Karpas-422 (cell line): ENCODE results near the gene ARID3B. TPM values are rescaled to one million over a fixed set of nuclear protein-coding genes. Genes with fewer than 3 reads are reported as not detected.

Source experiments
- DNase-seq: peaks from one replicate; pipeline ENCODE4 v3.0.0-alpha.2; 2015
- H2AFZ ChIP-seq: fragments of 200-600 bp; sonication (generic); 2 replicates; pipeline ENCODE4 v1.6.1; 2014; ENCODE audit warnings: antibody characterized with exemption, low read length, mixed read lengths
- H3K27ac ChIP-seq: fragments of 200-600 bp; sonication (generic); 2 replicates; pipeline ENCODE4 v1.5.1; 2014; ENCODE audit warnings: mild to moderate bottlenecking, low read length, moderate library complexity
- H3K27me3 ChIP-seq: fragments of 200-600 bp; sonication (generic); 2 replicates; pipeline ENCODE4 v1.6.1; 2014; ENCODE audit warnings: low read length, mixed read lengths
- H3K36me3 ChIP-seq: fragments of 200-600 bp; sonication (generic); 2 replicates; pipeline ENCODE4 v1.6.1; 2014; ENCODE audit warnings: low read length, mixed read lengths; ENCODE audit not compliant: insufficient read depth
- H3K4me1 ChIP-seq: fragments of 200-600 bp; sonication (generic); 2 replicates; pipeline ENCODE4 v1.6.1; 2014; ENCODE audit warnings: mild to moderate bottlenecking, low read length, mixed read lengths
- H3K4me2 ChIP-seq: fragments of 200-600 bp; sonication (generic); 2 replicates; pipeline ENCODE4 v1.6.1; 2014; ENCODE audit warnings: low read length, low read depth, mild to moderate bottlenecking; ENCODE audit not compliant: poor library complexity, severe bottlenecking
- H3K4me3 ChIP-seq: fragments of 200-600 bp; sonication (generic); 2 replicates; pipeline ENCODE4 v1.5.1; 2014; ENCODE audit warnings: mild to moderate bottlenecking, antibody characterized with exemption, low read length, mixed read lengths
- H3K79me2 ChIP-seq: fragments of 200-600 bp; sonication (generic); 2 replicates; pipeline ENCODE4 v1.6.1; 2014; ENCODE audit warnings: mild to moderate bottlenecking, low read length, mixed read lengths
- H3K9ac ChIP-seq: fragments of 200-600 bp; sonication (generic); 2 replicates; pipeline ENCODE4 v1.6.0; 2014; ENCODE audit warnings: low read length
- H3K9me2 ChIP-seq: fragments of 200-600 bp; sonication (generic), shearing (Covaris generic); replicated peaks from 2 replicates; pipeline ENCODE4 v1.6.0; 2014; ENCODE audit warnings: mild to moderate bottlenecking, low read length, moderate library complexity; ENCODE audit not compliant: insufficient read depth
- H3K9me3 ChIP-seq: fragments of 300-700, 200-600 bp; sonication (generic); 2 replicates; pipeline ENCODE4 v1.6.1; 2014; ENCODE audit warnings: low read length, mixed read lengths
- H4K20me1 ChIP-seq: fragments of 200-600 bp; sonication (generic); 2 replicates; pipeline ENCODE4 v1.6.1; 2014; ENCODE audit warnings: mild to moderate bottlenecking, antibody characterized with exemption, low read length, low read depth; ENCODE audit not compliant: insufficient read depth
- total RNA-seq: library from RNA; depleted of rRNA; stranded (reverse); fragments of >200 nt; shearing (Covaris generic); gene quantifications from 2 replicates; pipeline ENCODE4 v1.2.3, GENCODE V29; 2014; ENCODE audit warnings: low replicate concordance

Gene ARID3B
- total RNA-seq, 1 experiment from 2014 or later = 9.6 TPM

DNA sequence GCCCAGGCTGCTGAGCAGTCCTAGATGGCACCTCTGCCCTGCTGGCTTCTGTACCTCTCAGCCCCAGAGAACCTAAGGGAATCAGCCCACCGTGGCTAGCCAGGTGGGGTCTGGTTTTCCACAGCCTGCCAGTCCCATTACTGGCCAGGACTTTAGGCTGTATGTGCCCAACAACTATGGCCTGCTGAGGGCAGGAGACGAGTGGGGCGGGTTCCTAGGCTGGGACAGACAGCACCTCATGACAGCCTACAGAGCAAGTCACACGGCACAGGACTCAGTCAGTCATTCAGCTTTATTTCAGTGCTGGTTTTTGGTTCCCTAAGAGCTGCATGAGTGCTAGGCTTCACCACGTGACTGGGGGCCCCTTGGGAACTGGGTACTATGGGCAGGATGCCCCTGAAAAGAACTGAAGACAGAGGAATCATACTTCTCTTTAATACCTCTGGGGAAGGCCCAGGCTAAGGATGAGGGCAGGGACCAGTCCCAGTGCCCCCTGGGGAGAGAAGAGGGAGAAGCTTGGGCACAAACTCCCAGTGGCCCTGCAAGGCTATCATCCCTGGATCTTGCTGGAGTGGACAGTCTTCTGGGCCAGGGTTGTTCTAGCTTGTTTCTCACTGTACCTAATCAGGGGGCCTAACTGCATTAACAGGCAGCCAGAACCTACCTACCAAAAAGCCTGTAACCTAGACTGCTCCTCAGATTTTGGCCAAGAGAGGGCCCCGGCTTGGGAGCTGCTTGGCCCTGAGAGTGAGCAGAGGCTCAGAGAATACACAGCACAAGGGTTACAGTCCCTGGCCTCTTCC, 89.5 kb downstream of the ARID3B start:
- Histone ChIP-seq H3K79me2 (no peaks in the 10 kb centered on the region; the same call in 1 of the 2 replicates), H3K36me3 (peaks cover 30% of the 10 kb centered on the region; the same call in 1 of the 2 replicates), H3K27ac (peak overlapping the region; percentile 61), H3K4me2 (no peak overlapping the region), H3K4me1 (peaks cover 36% of the 10 kb centered on the region), H3K27me3 (no peaks in the 10 kb centered on the region), H3K9me2 (no peaks in the 10 kb centered on the region), H4K20me1 (peaks cover 19% of the 10 kb centered on the region; the same call in 1 of the 2 replicates), H3K9ac (peak overlapping the region; percentile 35), H3K4me3 (no peak overlapping the region), H3K9me3 (no peaks in the 10 kb centered on the region), H2AFZ (no peak overlapping the region)
- peak; percentile 83 for DNase-seq

GRCh38 chr15:74631087-74631385, 90.0 kb downstream of the ARID3B start:
- no peak overlapping the region for H2AFZ ChIP-seq
- H3K9me3 ChIP-seq = no peaks in the 10 kb centered on the region
- peaks cover 33% of the 10 kb centered on the region; the same call in 1 of the 2 replicates for H3K36me3 ChIP-seq
- H3K4me3 ChIP-seq = no peak overlapping the region
- peak overlapping the region; percentile 61 for H3K27ac ChIP-seq
- H3K27me3 ChIP-seq = no peaks in the 10 kb centered on the region
- H3K4me2 ChIP-seq = no peak overlapping the region
- DNase-seq = no peak
- peak overlapping the region; percentile 20; the same call in 1 of the 2 replicates for H3K9ac ChIP-seq
- H3K9me2 ChIP-seq = no peaks in the 10 kb centered on the region
- H4K20me1 ChIP-seq = peaks cover 16% of the 10 kb centered on the region; the same call in 1 of the 2 replicates
- no peaks in the 10 kb centered on the region; the same call in 1 of the 2 replicates for H3K79me2 ChIP-seq
- peaks cover 34% of the 10 kb centered on the region for H3K4me1 ChIP-seq

DNA sequence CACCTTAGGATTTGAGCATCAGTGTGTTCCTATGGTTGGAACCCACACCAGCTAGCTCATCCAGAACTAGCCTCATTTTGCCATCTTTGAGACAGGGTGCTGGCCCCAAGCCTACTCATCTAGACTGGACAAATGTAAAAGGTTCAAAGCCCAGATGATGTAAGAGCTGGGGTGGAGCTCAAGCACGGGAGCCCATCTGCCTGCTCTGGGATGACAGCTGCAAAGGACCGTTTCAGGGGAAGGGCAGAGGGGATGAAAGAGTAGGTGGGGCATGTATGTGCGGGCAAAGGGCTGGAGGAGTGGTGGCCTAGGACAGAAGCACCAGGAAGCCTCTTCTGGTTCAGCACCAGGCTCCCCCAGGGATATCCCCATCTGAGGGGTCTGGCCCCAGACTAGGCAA, 90.4 kb downstream of the ARID3B start:
- DNase-seq = no peak
- H2AFZ ChIP-seq = no peak overlapping the region
- peaks cover 12% of the 10 kb centered on the region; the same call in 1 of the 2 replicates for H4K20me1 ChIP-seq
- no peaks in the 10 kb centered on the region for H3K27me3 ChIP-seq
- H3K9me2 ChIP-seq = no peaks in the 10 kb centered on the region
- H3K27ac ChIP-seq = peak overlapping the region; percentile 61; the same call in 1 of the 2 replicates
- no peak overlapping the region for H3K4me3 ChIP-seq
- no peaks in the 10 kb centered on the region; the same call in 1 of the 2 replicates for H3K79me2 ChIP-seq
- H3K36me3 ChIP-seq = peaks cover 29% of the 10 kb centered on the region; the same call in 1 of the 2 replicates
- peak overlapping the region; percentile 20; the same call in 1 of the 2 replicates for H3K9ac ChIP-seq
- H3K4me2 ChIP-seq = no peak overlapping the region
- H3K4me1 ChIP-seq = peaks cover 31% of the 10 kb centered on the region
- H3K9me3 ChIP-seq = no peaks in the 10 kb centered on the region

- peaks cover 24% of the 10 kb centered on the region for H3K4me1 ChIP-seq
- no peaks in the 10 kb centered on the region for H3K9me3 ChIP-seq
- no peak overlapping the region for H3K27ac ChIP-seq
- H3K4me2 ChIP-seq = no peak overlapping the region
- no peak overlapping the region for H3K9ac ChIP-seq
- no peak overlapping the region for H2AFZ ChIP-seq
- peak; percentile 83 for DNase-seq
- H3K4me3 ChIP-seq = no peak overlapping the region
- H4K20me1 ChIP-seq = peaks cover 10% of the 10 kb centered on the region; the same call in 1 of the 2 replicates
- no peaks in the 10 kb centered on the region for H3K9me2 ChIP-seq
- H3K79me2 ChIP-seq = no peaks in the 10 kb centered on the region; the same call in 1 of the 2 replicates
- H3K27me3 ChIP-seq = no peaks in the 10 kb centered on the region
- H3K36me3 ChIP-seq = peaks cover 27% of the 10 kb centered on the region; the same call in 1 of the 2 replicates
Observed at GRCh38 chr15:74631935-74632560, 91.0 kb downstream of the ARID3B start.

DNA sequence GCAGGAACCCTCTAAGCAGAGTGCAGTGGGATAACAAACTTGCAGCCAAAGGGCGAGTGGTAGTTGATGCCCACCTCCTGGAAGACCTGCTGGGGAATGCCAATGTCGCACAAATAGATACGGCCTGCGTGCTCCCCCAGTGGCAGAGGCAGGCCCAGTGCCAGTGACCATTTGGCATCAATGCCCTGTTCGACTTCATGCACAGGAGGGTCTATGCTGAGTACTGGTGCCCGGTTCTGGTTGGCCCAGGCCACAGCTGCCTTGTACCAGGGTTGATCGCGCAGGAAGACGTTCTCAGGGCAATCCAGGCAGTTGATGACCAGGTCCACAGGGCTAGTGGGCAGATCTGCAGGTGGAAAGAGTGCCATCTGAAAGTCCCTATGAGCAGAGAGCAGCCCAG, 91.6 kb downstream of the ARID3B start:
- no peak overlapping the region for H3K4me3 ChIP-seq
- no peaks in the 10 kb centered on the region for H3K27me3 ChIP-seq
- H2AFZ ChIP-seq = no peak overlapping the region
- H3K27ac ChIP-seq = no peak overlapping the region
- H3K4me2 ChIP-seq = no peak overlapping the region
- H3K9me2 ChIP-seq = no peaks in the 10 kb centered on the region
- H3K79me2 ChIP-seq = no peaks in the 10 kb centered on the region; the same call in 1 of the 2 replicates
- peaks cover 5% of the 10 kb centered on the region; the same call in 1 of the 2 replicates for H4K20me1 ChIP-seq
- H3K9me3 ChIP-seq = no peaks in the 10 kb centered on the region
- H3K4me1 ChIP-seq = peaks cover 19% of the 10 kb centered on the region
- no peak for DNase-seq
- peaks cover 27% of the 10 kb centered on the region; the same call in 1 of the 2 replicates for H3K36me3 ChIP-seq
- no peak overlapping the region for H3K9ac ChIP-seq

DNA sequence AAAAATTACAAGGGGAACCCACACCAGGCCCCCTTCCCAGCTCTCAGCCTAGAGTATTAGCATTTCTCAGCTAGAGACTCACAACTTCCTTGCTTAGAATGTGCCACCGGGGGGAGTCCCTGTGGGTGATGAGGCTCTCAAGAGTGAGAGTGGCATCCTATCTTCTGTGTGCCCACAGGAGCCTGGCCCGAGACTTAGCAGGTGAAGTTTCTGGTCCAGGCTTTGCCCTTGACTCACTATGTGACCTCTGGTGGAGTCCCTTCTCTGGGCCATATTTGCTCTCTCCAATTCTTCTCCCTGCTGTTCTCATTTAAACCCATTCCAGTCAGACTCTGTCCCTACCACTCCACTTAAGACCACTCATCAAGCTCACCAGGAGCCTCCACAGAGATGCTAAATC, 92.8 kb downstream of the ARID3B start:
- Histone ChIP-seq H2AFZ (no peak overlapping the region), H3K9ac (no peak overlapping the region), H3K36me3 (peaks cover 26% of the 10 kb centered on the region; the same call in 1 of the 2 replicates), H3K4me2 (no peak overlapping the region), H3K27ac (no peak overlapping the region), H3K79me2 (no peaks in the 10 kb centered on the region), H3K4me3 (no peak overlapping the region), H3K4me1 (peaks cover 18% of the 10 kb centered on the region), H3K9me3 (no peaks in the 10 kb centered on the region), H3K9me2 (no peaks in the 10 kb centered on the region), H3K27me3 (no peaks in the 10 kb centered on the region), H4K20me1 (peaks cover 3% of the 10 kb centered on the region; the same call in 1 of the 2 replicates)
- DNase-seq = no peak

DNA sequence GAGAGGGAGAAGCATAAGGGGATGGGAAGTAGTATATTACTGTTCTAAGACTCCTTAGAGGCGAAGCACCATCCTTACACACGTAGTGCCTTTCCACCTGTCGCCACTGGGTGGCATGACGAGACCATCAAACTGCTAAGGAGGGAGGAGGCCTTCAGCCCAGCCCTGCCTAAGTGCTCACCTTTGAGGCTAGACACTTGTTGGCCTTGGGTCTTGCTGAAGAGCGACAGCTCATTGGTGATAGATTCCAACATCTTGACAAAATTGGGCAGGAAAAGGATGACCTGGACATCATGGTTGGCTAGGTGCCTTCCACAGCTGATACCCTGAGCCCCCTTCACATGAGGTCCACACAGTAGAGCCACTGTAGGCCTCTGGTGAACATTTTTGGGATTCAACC, 94.2 kb downstream of the ARID3B start:
- Histone ChIP-seq H3K9me3 (no peaks in the 10 kb centered on the region), H2AFZ (no peak overlapping the region), H3K4me1 (peaks cover 5% of the 10 kb centered on the region), H3K79me2 (peaks cover 4% of the 10 kb centered on the region; the same call in 1 of the 2 replicates), H3K27me3 (no peaks in the 10 kb centered on the region), H3K4me2 (no peak overlapping the region), H3K27ac (no peak overlapping the region), H3K36me3 (peaks cover 20% of the 10 kb centered on the region; the same call in 1 of the 2 replicates), H3K4me3 (no peak overlapping the region), H3K9me2 (no peaks in the 10 kb centered on the region), H4K20me1 (peaks cover under 1% of the 10 kb centered on the region; the same call in 1 of the 2 replicates), H3K9ac (no peak overlapping the region)
- DNase-seq = peak; percentile 93

DNA sequence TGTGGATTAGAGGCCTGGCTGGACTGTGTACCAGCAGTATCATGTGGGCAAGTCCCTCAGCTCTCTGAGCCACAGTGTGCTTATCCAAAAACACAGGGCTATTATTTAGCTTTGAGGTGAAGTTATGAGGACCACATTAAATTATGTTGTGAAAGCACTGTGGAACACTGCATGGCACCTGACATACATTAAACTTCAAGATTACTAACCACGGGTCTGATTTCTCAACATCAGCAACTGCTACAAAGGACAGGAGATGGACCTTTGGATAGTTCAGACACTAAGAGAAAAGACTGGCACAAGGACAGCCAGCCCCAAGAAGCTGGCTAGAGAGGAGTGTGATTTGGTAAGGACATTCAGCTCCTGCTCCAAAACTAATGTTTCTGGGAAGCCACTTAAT, 96.0 kb downstream of the ARID3B start:
- Histone ChIP-seq H3K4me2 (no peak overlapping the region), H2AFZ (no peak overlapping the region), H3K79me2 (peaks cover 21% of the 10 kb centered on the region), H3K27me3 (no peaks in the 10 kb centered on the region), H3K9me3 (no peaks in the 10 kb centered on the region), H3K4me1 (no peaks in the 10 kb centered on the region), H3K9ac (no peak overlapping the region), H3K27ac (no peak overlapping the region), H3K9me2 (no peaks in the 10 kb centered on the region), H3K36me3 (peaks cover 20% of the 10 kb centered on the region; the same call in 1 of the 2 replicates), H4K20me1 (no peaks in the 10 kb centered on the region), H3K4me3 (no peak overlapping the region)
- DNase-seq = no peak
